Measurements from ENCODE around the gene ATF7IP2. TPM values are rescaled to one million over a fixed set of nuclear protein-coding genes. Genes with fewer than 3 reads are reported as not detected.

Gene ATF7IP2
- total and polyA plus RNA-seq, 2 experiments from 2014 or later, result 1.1 to 1.3 TPM

GRCh38 chr16:10387188-10387617 is 1.3 kb downstream of the ATF7IP2 start:
- no peaks in the 10 kb centered on the region for H3K9me2 ChIP-seq (ENCODE audit: insufficient read depth)
- no peak overlapping the region for H2AFZ ChIP-seq
- TF ChIP-seq EZH2phosphoT487 (IDR thresholded peaks at IDR 0.05; ENCODE audit: insufficient read depth, low read depth), result no peak
- no peak for TF ChIP-seq EZH2 (IDR thresholded peaks at IDR 0.05; ENCODE audit: insufficient read depth, poor library complexity, severe bottlenecking)
- H3K4me2 ChIP-seq (ENCODE audit: unreplicated experiment), result no peak overlapping the region
- no peak overlapping the region for H3K27ac ChIP-seq
- H3F3A ChIP-seq (ENCODE audit: insufficient read depth), result no peaks in the 10 kb centered on the region
- no peak overlapping the region for H3K9ac ChIP-seq
- H3K79me2 ChIP-seq (ENCODE audit: insufficient read depth), result no peaks in the 10 kb centered on the region
- no peaks in the 10 kb centered on the region for H3K4me1 ChIP-seq (ENCODE audit: insufficient read depth)
- H3K9me3 ChIP-seq (ENCODE audit: low read depth), result no peaks in the 10 kb centered on the region
- no peak for DNase-seq
- peak overlapping the region; percentile 62; the same call in 1 of the 2 replicates for H3K4me3 ChIP-seq
- in situ Hi-C loops (cut with MboI), result no loop called here
- no peaks in the 10 kb centered on the region for H3K36me3 ChIP-seq (ENCODE audit: low read depth)
- no peaks in the 10 kb centered on the region for H4K20me1 ChIP-seq (ENCODE audit: insufficient read depth)
- H3K27me3 ChIP-seq (replicated peaks; ENCODE audit: insufficient read depth), result no peaks in the 10 kb centered on the region
- WGBS, 2 experiments (ENCODE audit: low coverage in 1 of 2, low lambda C conversion rate in 2 of 2, missing lambda C conversion rate in 2 of 2), result 37 to 38% methylated on average over 5 of the region's 5 CpGs

- H3K4me1 ChIP-seq (ENCODE audit: insufficient read depth), result no peaks in the 10 kb centered on the region
- in situ Hi-C loops (cut with MboI), result no loop called here
Measured at GRCh38 chr16:10388988-10389387, 3.1 kb downstream of the ATF7IP2 start.

GRCh38 chr16:10390330-10390729 is 4.5 kb downstream of the ATF7IP2 start:
- Histone ChIP-seq H3K27ac (no peak overlapping the region), H3K27me3 (replicated peaks; ENCODE audit: insufficient read depth) (no peaks in the 10 kb centered on the region), H3F3A (ENCODE audit: insufficient read depth) (no peaks in the 10 kb centered on the region), H3K36me3 (ENCODE audit: low read depth) (no peaks in the 10 kb centered on the region), H2AFZ (no peak overlapping the region), H3K9me3 (ENCODE audit: low read depth) (no peaks in the 10 kb centered on the region), H3K4me3 (no peak overlapping the region), H3K79me2 (ENCODE audit: insufficient read depth) (no peaks in the 10 kb centered on the region), H3K4me2 (ENCODE audit: unreplicated experiment) (no peak overlapping the region), H3K4me1 (ENCODE audit: insufficient read depth) (no peaks in the 10 kb centered on the region), H4K20me1 (ENCODE audit: insufficient read depth) (no peaks in the 10 kb centered on the region), H3K9me2 (ENCODE audit: insufficient read depth) (no peaks in the 10 kb centered on the region), H3K9ac (no peak overlapping the region)
- DNase-seq, result no peak
- in situ Hi-C loops (cut with MboI), result no loop called here
- TF ChIP-seq EZH2 (IDR thresholded peaks at IDR 0.05; ENCODE audit: insufficient read depth, poor library complexity, severe bottlenecking) (no peak), EZH2phosphoT487 (IDR thresholded peaks at IDR 0.05; ENCODE audit: insufficient read depth, low read depth) (no peak)

More at GRCh38 chr16:10388988-10389387, 3.1 kb downstream of the ATF7IP2 start:
- H3K4me2 ChIP-seq (ENCODE audit: unreplicated experiment), result no peak overlapping the region
- no peaks in the 10 kb centered on the region for H3K79me2 ChIP-seq (ENCODE audit: insufficient read depth)
- H3K36me3 ChIP-seq (ENCODE audit: low read depth), result no peaks in the 10 kb centered on the region
- no peak for DNase-seq
- H3K4me3 ChIP-seq, result no peak overlapping the region
- WGBS, 2 experiments (ENCODE audit: low coverage in 1 of 2, low lambda C conversion rate in 2 of 2, missing lambda C conversion rate in 2 of 2), result 39 to 45% methylated on average over 5 of the region's 5 CpGs
- TF ChIP-seq EZH2phosphoT487 (IDR thresholded peaks at IDR 0.05; ENCODE audit: insufficient read depth, low read depth) (no peak), EZH2 (IDR thresholded peaks at IDR 0.05; ENCODE audit: insufficient read depth, poor library complexity, severe bottlenecking) (no peak)
- H3K9ac ChIP-seq, result no peak overlapping the region
- no peaks in the 10 kb centered on the region for H3K9me2 ChIP-seq (ENCODE audit: insufficient read depth)
- H4K20me1 ChIP-seq (ENCODE audit: insufficient read depth), result no peaks in the 10 kb centered on the region
- no peak overlapping the region for H3K27ac ChIP-seq
- no peaks in the 10 kb centered on the region for H3K27me3 ChIP-seq (replicated peaks; ENCODE audit: insufficient read depth)
- no peaks in the 10 kb centered on the region for H3K9me3 ChIP-seq (ENCODE audit: low read depth)
- no peak overlapping the region for H2AFZ ChIP-seq
- no peaks in the 10 kb centered on the region for H3F3A ChIP-seq (ENCODE audit: insufficient read depth)

- Histone ChIP-seq H3K27ac (no peak overlapping the region), H3K36me3 (ENCODE audit: low read depth) (no peaks in the 10 kb centered on the region), H3K9ac (no peak overlapping the region), H3K27me3 (replicated peaks; ENCODE audit: insufficient read depth) (no peaks in the 10 kb centered on the region), H2AFZ (no peak overlapping the region), H3K4me1 (ENCODE audit: insufficient read depth) (no peaks in the 10 kb centered on the region), H3K9me2 (ENCODE audit: insufficient read depth) (no peaks in the 10 kb centered on the region), H3K79me2 (ENCODE audit: insufficient read depth) (no peaks in the 10 kb centered on the region), H3F3A (ENCODE audit: insufficient read depth) (no peaks in the 10 kb centered on the region), H4K20me1 (ENCODE audit: insufficient read depth) (no peaks in the 10 kb centered on the region), H3K9me3 (ENCODE audit: low read depth) (no peaks in the 10 kb centered on the region), H3K4me3 (no peak overlapping the region), H3K4me2 (ENCODE audit: unreplicated experiment) (no peak overlapping the region)
- DNase-seq, result no peak
- in situ Hi-C loops (cut with MboI), result no loop called here
- TF ChIP-seq EZH2 (IDR thresholded peaks at IDR 0.05; ENCODE audit: insufficient read depth, poor library complexity, severe bottlenecking), result no peak
- no peak for TF ChIP-seq EZH2phosphoT487 (IDR thresholded peaks at IDR 0.05; ENCODE audit: insufficient read depth, low read depth)
- WGBS, 2 experiments (ENCODE audit: low coverage in 1 of 2, low lambda C conversion rate in 2 of 2, missing lambda C conversion rate in 2 of 2), result 30 to 34% methylated on average over 5 of the region's 5 CpGs
Measured at GRCh38 chr16:10390867-10391266, 5.0 kb downstream of the ATF7IP2 start.

GRCh38 chr16:10391339-10391738 is 5.5 kb downstream of the ATF7IP2 start:
- H3K4me1 ChIP-seq (ENCODE audit: insufficient read depth), result no peaks in the 10 kb centered on the region
- no peak overlapping the region for H3K9ac ChIP-seq
- no peaks in the 10 kb centered on the region for H3F3A ChIP-seq (ENCODE audit: insufficient read depth)
- no peaks in the 10 kb centered on the region for H3K9me2 ChIP-seq (ENCODE audit: insufficient read depth)
- H3K9me3 ChIP-seq (ENCODE audit: low read depth), result no peaks in the 10 kb centered on the region
- no peak for DNase-seq
- H3K27me3 ChIP-seq (replicated peaks; ENCODE audit: insufficient read depth), result no peaks in the 10 kb centered on the region
- in situ Hi-C loops (cut with MboI), result no loop called here
- 60 to 65% methylated on average over 3 of the region's 3 CpGs for WGBS, 2 experiments (ENCODE audit: low coverage in 1 of 2, low lambda C conversion rate in 2 of 2, missing lambda C conversion rate in 2 of 2)
- no peak overlapping the region for H3K4me2 ChIP-seq (ENCODE audit: unreplicated experiment)
- H4K20me1 ChIP-seq (ENCODE audit: insufficient read depth), result no peaks in the 10 kb centered on the region
- no peaks in the 10 kb centered on the region for H3K36me3 ChIP-seq (ENCODE audit: low read depth)
- no peak overlapping the region for H3K27ac ChIP-seq
- H3K79me2 ChIP-seq (ENCODE audit: insufficient read depth), result no peaks in the 10 kb centered on the region
- no peak overlapping the region for H3K4me3 ChIP-seq
- TF ChIP-seq EZH2phosphoT487 (IDR thresholded peaks at IDR 0.05; ENCODE audit: insufficient read depth, low read depth), result no peak
- TF ChIP-seq EZH2 (IDR thresholded peaks at IDR 0.05; ENCODE audit: insufficient read depth, poor library complexity, severe bottlenecking), result no peak
- no peak overlapping the region for H2AFZ ChIP-seq

Data from GM23248 (cell line).